ENCODE data around the gene PDE4B.

DNA sequence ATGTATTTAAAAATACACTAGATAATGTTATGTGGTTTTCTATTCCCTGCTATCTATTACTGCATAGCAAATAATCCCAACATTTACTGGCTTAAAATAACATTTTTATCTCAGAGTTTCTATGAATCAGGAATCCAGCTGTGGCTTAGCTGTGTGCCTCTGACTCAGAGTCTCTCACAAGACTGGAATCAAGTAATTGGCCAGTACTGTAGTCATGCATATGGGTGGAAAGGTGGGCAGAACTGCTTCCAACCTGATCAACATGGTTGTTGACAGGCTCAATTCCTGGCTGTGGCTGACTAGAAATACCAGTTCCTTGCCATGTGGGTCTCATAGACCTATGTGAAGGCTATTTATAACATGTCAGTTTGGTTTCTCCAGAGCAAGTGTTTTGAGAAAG lies 131.8 kb downstream of the PDE4B start:
- TF ChIP-seq, protein P1, sequence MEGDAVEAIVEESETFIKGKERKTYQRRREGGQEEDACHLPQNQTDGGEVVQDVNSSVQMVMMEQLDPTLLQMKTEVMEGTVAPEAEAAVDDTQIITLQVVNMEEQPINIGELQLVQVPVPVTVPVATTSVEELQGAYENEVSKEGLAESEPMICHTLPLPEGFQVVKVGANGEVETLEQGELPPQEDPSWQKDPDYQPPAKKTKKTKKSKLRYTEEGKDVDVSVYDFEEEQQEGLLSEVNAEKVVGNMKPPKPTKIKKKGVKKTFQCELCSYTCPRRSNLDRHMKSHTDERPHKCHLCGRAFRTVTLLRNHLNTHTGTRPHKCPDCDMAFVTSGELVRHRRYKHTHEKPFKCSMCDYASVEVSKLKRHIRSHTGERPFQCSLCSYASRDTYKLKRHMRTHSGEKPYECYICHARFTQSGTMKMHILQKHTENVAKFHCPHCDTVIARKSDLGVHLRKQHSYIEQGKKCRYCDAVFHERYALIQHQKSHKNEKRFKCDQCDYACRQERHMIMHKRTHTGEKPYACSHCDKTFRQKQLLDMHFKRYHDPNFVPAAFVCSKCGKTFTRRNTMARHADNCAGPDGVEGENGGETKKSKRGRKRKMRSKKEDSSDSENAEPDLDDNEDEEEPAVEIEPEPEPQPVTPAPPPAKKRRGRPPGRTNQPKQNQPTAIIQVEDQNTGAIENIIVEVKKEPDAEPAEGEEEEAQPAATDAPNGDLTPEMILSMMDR (conservative IDR thresholded peaks at IDR 0.05; ENCODE audit: low read length) = no peak
- TF ChIP-seq EZH2phosphoT487 (IDR thresholded peaks at IDR 0.05; ENCODE audit: borderline replicate concordance) = no peak

All from Loucy (cell line).